Muscle layer of duodenum (tissue), 2 donors: ENCODE measurements around the gene PTPRM.

Experiments
- H3K27ac ChIP-seq: one replicate; pipeline ENCODE4 v1.7.0; 2013; ENCODE audit warnings: mild to moderate bottlenecking, low read length
- H3K27me3 ChIP-seq: one replicate; pipeline ENCODE4 v1.7.0; 2013; ENCODE audit warnings: low read depth, mild to moderate bottlenecking, control low read depth, low read length
- H3K36me3 ChIP-seq, 2 donors: one replicate each; pipeline ENCODE4 v1.7.0; 2013; ENCODE audit warnings: low read length in 2 of 2, control low read depth in 1 of 2, mild to moderate bottlenecking in 1 of 2; ENCODE audit not compliant: insufficient read depth in 2 of 2, control insufficient read depth in 1 of 2
- H3K4me1 ChIP-seq, 2 donors: one replicate each; pipeline ENCODE4 v1.7.0; 2013; ENCODE audit warnings: low read length in 2 of 2, mild to moderate bottlenecking in 2 of 2, control low read depth in 1 of 2, moderate library complexity in 1 of 2; ENCODE audit not compliant: insufficient read depth in 2 of 2, control insufficient read depth in 1 of 2
- H3K4me3 ChIP-seq, 2 donors: one replicate each; pipeline ENCODE4 v1.7.0; 2013; ENCODE audit warnings: low read length in 2 of 2, low read depth in 1 of 2, mild to moderate bottlenecking in 1 of 2
- H3K9me3 ChIP-seq, 2 donors: one replicate each; pipeline ENCODE4 v1.7.0; 2013; ENCODE audit warnings: low read length in 2 of 2, control low read depth in 1 of 2, mild to moderate bottlenecking in 1 of 2; ENCODE audit not compliant: control insufficient read depth in 1 of 2
- donor health status: healthy.

The PTPRM gene

GRCh38 chr18:8229787-8230186 is 662.7 kb downstream of the PTPRM start:
- Histone ChIP-seq H3K4me1 (no peaks in the 10 kb centered on the region), H3K27ac (no peak overlapping the region), H3K27me3 (no peaks in the 10 kb centered on the region), H3K36me3 (no peaks in the 10 kb centered on the region), H3K9me3 (peaks cover 0 to 16% of the 10 kb centered on the region in 2 donors), H3K4me3 (no peak overlapping the region)

GRCh38 chr18:8231316-8231715 is 664.2 kb downstream of the PTPRM start:
- no peaks in the 10 kb centered on the region for H3K36me3 ChIP-seq
- H3K27ac ChIP-seq, result no peak overlapping the region
- H3K9me3 ChIP-seq, result peaks cover 0 to 11% of the 10 kb centered on the region in 2 donors
- H3K27me3 ChIP-seq, result no peaks in the 10 kb centered on the region
- no peak overlapping the region for H3K4me3 ChIP-seq
- H3K4me1 ChIP-seq, result no peaks in the 10 kb centered on the region

GRCh38 chr18:8232791-8233190 is 665.7 kb downstream of the PTPRM start:
- no peaks in the 10 kb centered on the region for H3K36me3 ChIP-seq
- no peak overlapping the region for H3K4me3 ChIP-seq
- H3K4me1 ChIP-seq, result no peaks in the 10 kb centered on the region
- peaks cover 0 to 3% of the 10 kb centered on the region in 2 donors for H3K9me3 ChIP-seq
- H3K27me3 ChIP-seq, result no peaks in the 10 kb centered on the region
- no peak overlapping the region for H3K27ac ChIP-seq

- no peak overlapping the region for H3K27ac ChIP-seq
- H3K36me3 ChIP-seq, result no peaks in the 10 kb centered on the region
- peaks cover 0 to 3% of the 10 kb centered on the region in 2 donors for H3K9me3 ChIP-seq
- no peaks in the 10 kb centered on the region for H3K4me1 ChIP-seq
- no peaks in the 10 kb centered on the region for H3K27me3 ChIP-seq
- H3K4me3 ChIP-seq, result no peak overlapping the region
Measured at GRCh38 chr18:8235894-8236293, 668.8 kb downstream of the PTPRM start.

GRCh38 chr18:8238507-8238906 is 671.4 kb downstream of the PTPRM start:
- H3K9me3 ChIP-seq, result peaks cover 0 to 3% of the 10 kb centered on the region in 2 donors
- no peaks in the 10 kb centered on the region for H3K27me3 ChIP-seq
- H3K36me3 ChIP-seq, result no peaks in the 10 kb centered on the region
- no peaks in the 10 kb centered on the region for H3K4me1 ChIP-seq
- no peak overlapping the region for H3K27ac ChIP-seq
- H3K4me3 ChIP-seq, result no peak overlapping the region

GRCh38 chr18:8241731-8242130 is 674.6 kb downstream of the PTPRM start:
- H3K27ac ChIP-seq, result no peak overlapping the region
- H3K27me3 ChIP-seq, result no peaks in the 10 kb centered on the region
- H3K9me3 ChIP-seq, result no peaks in the 10 kb centered on the region
- no peaks in the 10 kb centered on the region for H3K36me3 ChIP-seq
- H3K4me1 ChIP-seq, result no peaks in the 10 kb centered on the region
- H3K4me3 ChIP-seq, result no peak overlapping the region

GRCh38 chr18:8242151-8242696 is 675.1 kb downstream of the PTPRM start:
- Histone ChIP-seq H3K4me1 (no peaks in the 10 kb centered on the region), H3K36me3 (no peaks in the 10 kb centered on the region), H3K27ac (no peak overlapping the region), H3K9me3 (no peaks in the 10 kb centered on the region), H3K4me3 (no peak overlapping the region), H3K27me3 (no peaks in the 10 kb centered on the region)

- H3K36me3 ChIP-seq, result no peaks in the 10 kb centered on the region
- H3K27ac ChIP-seq, result no peak overlapping the region
- H3K4me3 ChIP-seq, result no peak overlapping the region
- no peaks in the 10 kb centered on the region for H3K4me1 ChIP-seq
- H3K9me3 ChIP-seq, result no peaks in the 10 kb centered on the region
- H3K27me3 ChIP-seq, result no peaks in the 10 kb centered on the region
Measured at GRCh38 chr18:8247700-8248099, 680.6 kb downstream of the PTPRM start.

- no peak overlapping the region for H3K4me3 ChIP-seq
- no peaks in the 10 kb centered on the region for H3K9me3 ChIP-seq
- no peaks in the 10 kb centered on the region for H3K36me3 ChIP-seq
- no peak overlapping the region for H3K27ac ChIP-seq
- no peaks in the 10 kb centered on the region for H3K4me1 ChIP-seq
- no peaks in the 10 kb centered on the region for H3K27me3 ChIP-seq
Measured at GRCh38 chr18:8248576-8248975, 681.5 kb downstream of the PTPRM start.

- H3K27me3 ChIP-seq, result no peaks in the 10 kb centered on the region
- no peaks in the 10 kb centered on the region for H3K4me1 ChIP-seq
- no peaks in the 10 kb centered on the region for H3K36me3 ChIP-seq
- H3K27ac ChIP-seq, result no peak overlapping the region
- H3K9me3 ChIP-seq, result no peaks in the 10 kb centered on the region
- no peak overlapping the region for H3K4me3 ChIP-seq
Measured at GRCh38 chr18:8249811-8250210, 682.7 kb downstream of the PTPRM start.

- Histone ChIP-seq H3K4me1 (no peaks in the 10 kb centered on the region), H3K9me3 (no peaks in the 10 kb centered on the region), H3K4me3 (no peak overlapping the region), H3K36me3 (no peaks in the 10 kb centered on the region), H3K27ac (no peak overlapping the region), H3K27me3 (no peaks in the 10 kb centered on the region)
Measured at GRCh38 chr18:8252371-8252770, 685.3 kb downstream of the PTPRM start.

- Histone ChIP-seq H3K36me3 (no peaks in the 10 kb centered on the region), H3K4me3 (no peak overlapping the region), H3K4me1 (no peaks in the 10 kb centered on the region), H3K27ac (no peak overlapping the region), H3K9me3 (no peaks in the 10 kb centered on the region), H3K27me3 (no peaks in the 10 kb centered on the region)
Measured at GRCh38 chr18:8253944-8254343, 686.8 kb downstream of the PTPRM start.
